Fibroblast of lung (primary cell): Measurements from ENCODE around the gene DSTN. TPM values are rescaled to one million over a fixed set of nuclear protein-coding genes. Genes with fewer than 3 reads are reported as not detected.

ENCODE experiments used
- DNase-seq, 2 donors: peaks; one replicate each; pipeline versions ENCODE4 v3.0.0 to v3.0.0-alpha.2; 2010; ENCODE audit warnings: low read depth in 2 of 2
- H2AFZ ChIP-seq: 2 replicates; pipeline ENCODE4 v1.5.1; 2012; ENCODE audit warnings: low read length, control low read depth, inconsistent platforms
- H3K27ac ChIP-seq: 2 replicates; pipeline ENCODE4 v1.5.1; 2011; ENCODE audit warnings: low read length, control low read depth; ENCODE audit not compliant: insufficient read depth
- H3K27me3 ChIP-seq: 2 replicates; pipeline ENCODE4 v1.5.1; 2011; ENCODE audit warnings: mild to moderate bottlenecking, low read length; ENCODE audit not compliant: control insufficient read depth, insufficient read depth
- H3K36me3 ChIP-seq: 2 replicates; pipeline ENCODE4 v1.5.1; 2011; ENCODE audit warnings: low read length; ENCODE audit not compliant: control insufficient read depth, insufficient read depth
- H3K4me1 ChIP-seq: 2 replicates; pipeline ENCODE4 v1.5.1; 2011; ENCODE audit warnings: low read length; ENCODE audit not compliant: control insufficient read depth, insufficient read depth; ENCODE audit errors: extremely low read depth
- H3K4me2 ChIP-seq: 2 replicates; pipeline ENCODE4 v1.5.1; 2011; ENCODE audit warnings: low read length, control low read depth; ENCODE audit not compliant: insufficient read depth; ENCODE audit errors: extremely low read depth
- H3K4me3 ChIP-seq, 4 experiments: fragments of 200-600 bp in 1 of 4; sonication (generic) in 1 of 4; replicated peaks in 1 of 4; 2 replicates each; pipeline ENCODE4 v1.5.1; 2011 to 2016; ENCODE audit warnings: low read length in 4 of 4, low read depth in 3 of 4, mild to moderate bottlenecking in 3 of 4, control low read depth in 2 of 4, inconsistent platforms in 1 of 4, mixed read lengths in 1 of 4; ENCODE audit not compliant: insufficient read depth in 1 of 4; ENCODE audit errors: control extremely low read depth in 1 of 4
- H3K79me2 ChIP-seq: 2 replicates; pipeline ENCODE4 v1.5.1; 2012; ENCODE audit warnings: mild to moderate bottlenecking, low read length, inconsistent platforms; ENCODE audit not compliant: control insufficient read depth, insufficient read depth
- H3K9ac ChIP-seq: 2 replicates; pipeline ENCODE4 v1.5.1; 2011; ENCODE audit warnings: mild to moderate bottlenecking, low read length, control low read depth; ENCODE audit not compliant: insufficient read depth
- H3K9me3 ChIP-seq: 2 replicates; pipeline ENCODE4 v1.5.1; 2012; ENCODE audit warnings: low read depth, low read length; ENCODE audit not compliant: control insufficient read depth, insufficient read depth
- H4K20me1 ChIP-seq: 2 replicates; pipeline ENCODE4 v1.5.1; 2011; ENCODE audit warnings: low read length; ENCODE audit not compliant: control insufficient read depth, insufficient read depth; ENCODE audit errors: extremely low read depth
- EZH2 ChIP-seq: IDR thresholded peaks from 2 replicates; pipeline ENCODE4 v1.5.1; 2012; ENCODE audit warnings: low read length, control low read depth, mild to moderate bottlenecking; ENCODE audit errors: missing control alignments
- polyA plus RNA-seq, 2 donors: library from polyadenylated mRNA; depleted of rRNA in 1 of 2; stranded (reverse) in 1 of 2; unstranded in 1 of 2; fragments of >200 nt; gene quantifications; 2 replicates each; pipeline ENCODE4 v1.2.1, GENCODE V29; 2011 to 2012; ENCODE audit warnings: missing spikeins in 1 of 2
- total RNA-seq: library from RNA; depleted of rRNA; stranded (reverse); fragments of >200 nt; gene quantifications from 2 replicates; pipeline ENCODE4 v1.2.1, GENCODE V29; 2014
- TF ChIP-seq, protein P1 (sequence below), 2 donors: IDR thresholded peaks in 1 of 2; conservative IDR thresholded peaks in 1 of 2; 1 replicate in 1 of 2; 2 replicates in 1 of 2; pipeline ENCODE4 v1.5.1; 2011 to 2012; ENCODE audit warnings: low read length in 2 of 2, control low read depth in 1 of 2, inconsistent platforms in 1 of 2, low read depth in 1 of 2, mild to moderate bottlenecking in 1 of 2

The DSTN gene
- total and polyA plus RNA-seq, 2 donors (not counting 1 experiment from before 2014, with no cell fraction given), result 289 to 737 TPM

DNA sequence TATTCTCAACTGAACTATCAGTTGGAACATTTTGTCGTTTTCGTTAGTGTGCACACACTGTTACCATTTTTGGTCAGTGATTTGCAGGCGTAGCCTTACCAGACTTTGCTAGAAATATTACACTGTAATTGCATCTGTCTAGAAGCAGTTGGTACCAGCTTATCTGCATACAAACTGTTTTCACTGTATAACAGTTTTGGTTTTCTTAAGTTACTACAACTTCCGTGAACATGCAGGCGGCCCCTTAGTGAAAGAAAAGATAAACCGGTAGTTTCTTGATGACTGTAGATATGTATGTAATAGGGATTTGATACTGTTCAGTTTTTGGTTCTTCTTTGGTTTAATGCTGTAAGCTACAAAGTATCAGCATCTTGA lies 1.3 kb downstream of the DSTN start:
- peak overlapping the region; percentile 77 to 97 (median 84) for H3K4me3 ChIP-seq
- H3K27me3 ChIP-seq, result no peaks in the 10 kb centered on the region
- peaks cover 3% of the 10 kb centered on the region for H3K36me3 ChIP-seq
- peaks cover 63% of the 10 kb centered on the region for H3K79me2 ChIP-seq
- H3K4me1 ChIP-seq, result peaks cover 10% of the 10 kb centered on the region
- peak overlapping the region; percentile 86 for H3K27ac ChIP-seq
- no peak for TF ChIP-seq EZH2
- TF ChIP-seq, protein P1, sequence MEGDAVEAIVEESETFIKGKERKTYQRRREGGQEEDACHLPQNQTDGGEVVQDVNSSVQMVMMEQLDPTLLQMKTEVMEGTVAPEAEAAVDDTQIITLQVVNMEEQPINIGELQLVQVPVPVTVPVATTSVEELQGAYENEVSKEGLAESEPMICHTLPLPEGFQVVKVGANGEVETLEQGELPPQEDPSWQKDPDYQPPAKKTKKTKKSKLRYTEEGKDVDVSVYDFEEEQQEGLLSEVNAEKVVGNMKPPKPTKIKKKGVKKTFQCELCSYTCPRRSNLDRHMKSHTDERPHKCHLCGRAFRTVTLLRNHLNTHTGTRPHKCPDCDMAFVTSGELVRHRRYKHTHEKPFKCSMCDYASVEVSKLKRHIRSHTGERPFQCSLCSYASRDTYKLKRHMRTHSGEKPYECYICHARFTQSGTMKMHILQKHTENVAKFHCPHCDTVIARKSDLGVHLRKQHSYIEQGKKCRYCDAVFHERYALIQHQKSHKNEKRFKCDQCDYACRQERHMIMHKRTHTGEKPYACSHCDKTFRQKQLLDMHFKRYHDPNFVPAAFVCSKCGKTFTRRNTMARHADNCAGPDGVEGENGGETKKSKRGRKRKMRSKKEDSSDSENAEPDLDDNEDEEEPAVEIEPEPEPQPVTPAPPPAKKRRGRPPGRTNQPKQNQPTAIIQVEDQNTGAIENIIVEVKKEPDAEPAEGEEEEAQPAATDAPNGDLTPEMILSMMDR (conservative IDR thresholded peaks at IDR 0.05 in 1 of 2, IDR thresholded peaks at IDR 0.05 in 1 of 2; ENCODE audit: low read depth in 1 of 2, low read length in 2 of 2), result no peak
- peaks cover 9% of the 10 kb centered on the region for H4K20me1 ChIP-seq
- no peak overlapping the region for H2AFZ ChIP-seq
- H3K9me3 ChIP-seq, result no peaks in the 10 kb centered on the region
- peak overlapping the region; percentile 90 for H3K4me2 ChIP-seq
- DNase-seq, result peak; percentile 24 to 52
- peak overlapping the region; percentile 92 for H3K9ac ChIP-seq

DNA sequence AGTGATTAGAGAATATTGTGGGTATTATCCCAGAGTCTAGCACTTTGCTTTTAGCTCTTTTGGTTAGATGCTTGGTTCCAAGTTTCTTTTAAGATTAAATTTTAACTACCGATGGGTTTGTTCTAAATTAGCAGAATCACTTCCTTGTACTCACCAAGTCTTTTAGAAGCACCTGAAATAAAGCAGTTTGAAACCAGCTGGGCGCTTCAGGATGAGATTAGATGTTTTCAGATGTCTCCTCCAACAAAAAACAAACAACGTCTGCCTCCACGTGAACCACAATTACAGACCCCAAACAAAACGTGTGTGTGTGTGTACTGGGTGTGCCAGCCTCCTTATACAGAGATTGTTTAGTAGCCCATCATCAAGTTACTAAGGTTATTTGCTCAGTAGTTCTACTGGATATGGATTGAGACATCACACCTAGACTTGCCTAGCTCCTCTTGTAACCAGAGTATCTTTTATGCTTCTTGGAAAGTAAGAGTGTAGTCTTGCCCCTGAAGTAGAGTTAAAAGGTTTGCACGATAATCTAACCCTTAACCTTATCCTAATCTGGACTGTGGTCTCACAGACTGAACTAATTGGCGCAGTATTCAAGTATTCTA lies 2.3 kb downstream of the DSTN start:
- peaks cover 9% of the 10 kb centered on the region for H4K20me1 ChIP-seq
- H3K27me3 ChIP-seq, result no peaks in the 10 kb centered on the region
- no peak overlapping the region for H3K9ac ChIP-seq
- no peak overlapping the region for H3K27ac ChIP-seq
- peak overlapping the region; percentile 77 to 97 (median 84) for H3K4me3 ChIP-seq
- TF ChIP-seq, protein P1 (conservative IDR thresholded peaks at IDR 0.05 in 1 of 2, IDR thresholded peaks at IDR 0.05 in 1 of 2; ENCODE audit: low read depth in 1 of 2, low read length in 2 of 2), result no peak
- TF ChIP-seq EZH2, result no peak
- peak overlapping the region; percentile 96 for H3K4me2 ChIP-seq
- DNase-seq, result no peak
- no peak overlapping the region for H2AFZ ChIP-seq
- peaks cover 10% of the 10 kb centered on the region for H3K4me1 ChIP-seq
- H3K79me2 ChIP-seq, result peaks cover 72% of the 10 kb centered on the region
- no peaks in the 10 kb centered on the region for H3K9me3 ChIP-seq
- H3K36me3 ChIP-seq, result peaks cover 3% of the 10 kb centered on the region

DNA sequence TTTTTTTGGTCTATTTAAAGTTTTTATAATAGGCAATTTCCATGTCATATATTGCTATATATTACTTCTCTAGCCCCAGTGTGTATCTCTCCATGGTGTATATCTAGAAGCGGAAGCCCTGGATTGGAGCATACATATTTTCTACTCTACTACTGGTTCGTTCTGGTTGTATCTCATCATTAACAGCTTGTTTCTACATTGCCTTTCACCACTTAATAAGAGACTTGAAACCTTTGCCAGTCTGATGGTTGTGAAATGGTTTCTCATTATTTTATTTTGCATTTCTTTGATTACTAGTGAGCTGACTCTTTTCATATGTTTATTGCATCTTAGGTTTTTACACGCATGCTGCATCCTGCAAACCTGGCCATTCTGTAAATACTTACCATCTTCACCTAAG lies 3.6 kb downstream of the DSTN start:
- no peak overlapping the region for H3K4me2 ChIP-seq
- H3K4me3 ChIP-seq, result peak overlapping the region in 1 of 4 experiments; percentile 88
- no peak overlapping the region for H3K9ac ChIP-seq
- H3K27me3 ChIP-seq, result no peaks in the 10 kb centered on the region
- no peak for TF ChIP-seq EZH2
- H3K36me3 ChIP-seq, result peaks cover 3% of the 10 kb centered on the region
- H3K9me3 ChIP-seq, result no peaks in the 10 kb centered on the region
- peaks cover 6% of the 10 kb centered on the region for H3K4me1 ChIP-seq
- H3K27ac ChIP-seq, result no peak overlapping the region
- DNase-seq, result no peak
- H4K20me1 ChIP-seq, result peaks cover 9% of the 10 kb centered on the region
- H3K79me2 ChIP-seq, result peaks cover 85% of the 10 kb centered on the region
- no peak overlapping the region for H2AFZ ChIP-seq
